Fibroblast of villous mesenchyme (primary cell): Measurements from ENCODE around the gene PTGFRN. TPM values are rescaled to one million over a fixed set of nuclear protein-coding genes. Genes with fewer than 3 reads are reported as not detected.

ENCODE experiments used
- DNase-seq: peaks from one replicate; pipeline ENCODE4 v3.0.0-alpha.2; 2010; ENCODE audit warnings: low read depth
- H3K4me3 ChIP-seq: 2 replicates; pipeline ENCODE4 v1.5.1; 2011; ENCODE audit warnings: low read depth, mild to moderate bottlenecking, low read length
- CTCF ChIP-seq: IDR thresholded peaks from 2 replicates; pipeline ENCODE4 v1.5.1; 2012; ENCODE audit warnings: low read depth, mild to moderate bottlenecking, low read length; ENCODE audit not compliant: insufficient read depth
- total RNA-seq: library from RNA; depleted of rRNA; stranded (reverse); fragments of >200 nt; gene quantifications from 2 replicates; pipeline ENCODE4 v1.2.3, GENCODE V29; 2012

PTGFRN gene
- total RNA-seq, 1 donor: 22.9 TPM

- no peak for DNase-seq
- no peak for TF ChIP-seq CTCF
- H3K4me3 ChIP-seq: no peak overlapping the region
These were observed 30.1 kb upstream of the PTGFRN start for GRCh38 chr1:116879478-116880133.

DNA sequence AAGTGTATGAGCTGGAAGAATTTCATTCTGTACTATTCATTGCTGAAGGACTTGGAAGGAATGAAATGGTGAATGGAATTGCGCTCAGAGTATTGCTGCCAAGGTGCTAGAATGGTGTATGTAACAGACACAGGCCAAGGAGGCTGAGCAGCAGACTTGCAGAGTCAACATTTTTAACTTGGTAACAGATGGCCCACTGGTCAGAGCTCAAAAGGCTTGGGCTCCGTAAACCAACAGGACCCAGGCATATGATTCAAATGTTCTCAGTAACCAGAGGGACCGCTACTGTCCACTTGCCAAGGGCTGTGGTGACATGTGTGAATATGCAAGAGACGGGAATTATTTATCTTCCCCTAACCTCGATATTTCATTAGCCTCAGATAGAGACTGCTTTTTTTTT lies 28.8 kb upstream of the PTGFRN start:
- no peak overlapping the region for H3K4me3 ChIP-seq
- TF ChIP-seq CTCF: no peak
- DNase-seq: no peak

GRCh38 chr1:116881879-116882520 lies 27.7 kb upstream of the PTGFRN start:
- no peak for TF ChIP-seq CTCF
- no peak overlapping the region for H3K4me3 ChIP-seq
- DNase-seq: peak; percentile 95

DNA sequence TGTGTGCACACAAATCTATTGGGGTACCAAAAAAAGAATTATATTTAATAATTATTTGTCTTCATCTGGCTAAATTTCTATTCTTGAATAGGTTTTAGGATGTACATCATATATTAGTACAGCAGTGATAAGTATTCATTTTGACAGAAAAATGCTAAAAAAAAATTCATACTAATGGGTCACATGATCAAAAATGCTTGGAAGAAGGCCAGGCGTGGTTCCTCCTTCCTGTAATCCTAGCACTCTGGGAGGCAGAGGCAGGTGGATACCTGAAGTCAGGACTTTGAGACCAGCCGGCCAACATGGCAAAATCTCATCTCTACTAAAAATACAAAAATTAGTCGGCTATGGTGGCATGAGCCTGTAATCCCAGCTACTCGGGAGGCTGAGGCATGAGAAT lies 26.9 kb upstream of the PTGFRN start:
- no peak for TF ChIP-seq CTCF
- DNase-seq: no peak
- H3K4me3 ChIP-seq: no peak overlapping the region

GRCh38 chr1:116886291-116886878 lies 23.3 kb upstream of the PTGFRN start:
- H3K4me3 ChIP-seq: no peak overlapping the region
- TF ChIP-seq CTCF: no peak
- DNase-seq: no peak

DNA sequence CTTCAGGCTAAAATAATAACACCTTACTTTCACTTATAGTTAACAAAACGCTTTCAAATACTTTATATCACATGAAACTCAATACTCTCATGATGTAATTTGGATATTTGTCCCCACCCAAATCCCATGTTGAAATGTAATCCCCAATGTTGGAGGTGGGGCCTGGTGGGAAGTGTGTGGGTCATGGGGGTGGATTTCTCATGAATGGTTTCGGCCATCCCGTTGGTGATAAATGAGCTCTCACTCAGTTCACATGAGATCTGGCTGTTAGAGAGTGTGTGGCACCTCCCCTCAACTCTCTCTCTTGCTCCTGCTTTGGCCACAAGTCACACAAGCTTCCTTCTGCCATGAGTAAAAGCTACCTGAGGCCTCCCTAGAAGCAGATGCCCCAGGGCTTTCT lies 22.5 kb upstream of the PTGFRN start:
- DNase-seq: no peak
- no peak for TF ChIP-seq CTCF
- no peak overlapping the region for H3K4me3 ChIP-seq
